ENCODE data around the gene SDHD.
"Not testable (repeated sequence)": the region's sequence is repeated elsewhere in the genome, so short reads cannot be mapped to it uniquely, and the experiment has no call there.

Gene SDHD

DNA sequence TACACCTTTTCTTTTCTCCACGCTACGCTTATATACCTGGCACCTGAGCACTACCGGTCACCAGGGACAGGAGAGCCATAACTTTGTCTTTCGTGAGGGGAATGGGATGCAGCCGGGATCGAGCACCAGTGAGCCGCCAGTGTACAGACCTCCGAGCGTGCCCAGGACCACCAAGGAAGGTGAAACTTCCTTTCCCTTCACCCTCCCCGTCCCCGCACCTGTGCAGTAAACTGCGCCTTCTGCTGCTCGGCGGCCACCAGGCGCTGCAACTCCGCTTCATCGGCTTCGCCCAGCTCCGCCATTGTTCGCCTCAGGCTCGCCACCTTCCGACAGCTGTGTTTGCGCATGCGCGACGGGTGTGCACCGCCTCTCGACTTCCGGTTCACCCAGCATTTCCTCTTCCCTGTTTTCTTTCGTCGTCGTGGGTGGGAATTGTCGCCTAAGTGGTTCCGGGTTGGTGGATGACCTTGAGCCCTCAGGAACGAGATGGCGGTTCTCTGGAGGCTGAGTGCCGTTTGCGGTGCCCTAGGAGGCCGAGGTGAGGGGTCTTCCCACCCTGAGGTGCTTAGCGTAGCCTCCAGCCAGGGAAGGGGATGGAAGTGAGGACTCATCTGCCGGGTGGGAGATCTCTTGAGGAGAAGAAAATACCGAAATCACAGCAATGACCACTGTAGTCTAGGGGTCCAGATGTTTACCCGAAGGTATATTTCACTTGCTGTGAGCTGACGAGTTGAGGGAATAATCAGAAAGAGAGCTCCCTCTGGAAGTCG lies at the start of gene SDHD, which contains the start of gene TIMM8B:
Gene SDHD (plus strand): TSS at position 452 of the 770 bp plus-strand sequence. CDS start 35 bp downstream, at position 487.
Gene TIMM8B (minus strand): TSS at position 335 of the 770 bp plus-strand sequence. CDS start 33 bp downstream, at position 302.
- DNase-seq: peak; percentile 95

DNA sequence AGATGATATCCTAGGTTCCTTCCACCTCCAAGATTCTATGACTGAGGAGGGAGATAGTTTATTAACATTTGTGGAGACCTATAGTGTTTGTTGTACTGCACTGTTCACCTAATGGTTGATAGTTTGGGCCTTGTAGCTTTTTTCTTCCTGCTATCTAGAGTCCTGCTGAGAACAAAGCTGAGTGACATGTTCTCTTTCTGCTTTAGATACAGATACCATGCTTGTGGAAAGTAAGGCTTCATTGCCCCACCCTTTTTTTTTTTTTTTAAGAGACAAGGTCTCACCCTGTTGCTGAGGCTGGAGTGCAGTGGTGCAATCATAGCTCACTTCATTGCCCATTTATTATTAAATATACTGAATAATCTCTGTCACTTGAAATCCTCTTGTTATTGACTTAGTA lies 49.1 kb upstream of the SDHD start:
- no peak for DNase-seq

DNA sequence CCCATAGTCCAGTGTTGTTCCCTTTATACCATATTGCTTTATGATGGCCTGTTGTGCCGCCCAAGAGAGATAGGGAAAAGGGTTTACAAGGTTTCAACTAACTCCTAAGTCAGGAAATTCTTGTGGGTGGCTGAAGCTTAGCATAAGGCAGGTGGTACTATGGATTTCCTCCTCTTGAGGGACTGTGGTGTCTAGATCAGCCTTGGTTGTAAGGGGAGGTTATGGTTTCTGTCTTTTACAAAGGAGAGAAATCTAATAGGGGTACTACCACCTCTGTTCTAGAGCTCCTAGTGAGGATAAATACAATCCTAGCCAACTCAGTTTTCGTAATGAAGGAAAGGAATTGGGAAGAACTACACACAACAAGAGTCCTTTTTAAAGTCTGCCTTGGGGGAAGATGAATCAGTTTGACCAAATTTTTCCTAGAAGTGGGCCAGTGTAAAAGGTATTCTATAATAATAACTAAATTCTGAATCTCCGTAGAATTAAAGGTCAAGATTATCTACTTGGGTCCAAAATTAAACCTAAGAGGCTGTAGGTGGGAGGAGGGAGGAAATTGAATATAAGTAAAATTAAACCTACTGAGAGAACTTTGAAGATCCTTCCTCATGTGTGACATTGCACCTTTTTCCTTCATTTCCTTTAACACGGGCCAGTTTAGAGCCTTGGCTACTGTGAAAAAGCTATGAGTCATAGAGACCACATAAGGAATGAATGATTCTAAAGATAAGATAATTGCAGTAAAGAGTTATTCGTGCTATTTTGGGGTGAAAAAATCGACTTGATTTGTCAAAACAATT lies 44.3 kb upstream of the SDHD start:
- no peak for DNase-seq

DNA sequence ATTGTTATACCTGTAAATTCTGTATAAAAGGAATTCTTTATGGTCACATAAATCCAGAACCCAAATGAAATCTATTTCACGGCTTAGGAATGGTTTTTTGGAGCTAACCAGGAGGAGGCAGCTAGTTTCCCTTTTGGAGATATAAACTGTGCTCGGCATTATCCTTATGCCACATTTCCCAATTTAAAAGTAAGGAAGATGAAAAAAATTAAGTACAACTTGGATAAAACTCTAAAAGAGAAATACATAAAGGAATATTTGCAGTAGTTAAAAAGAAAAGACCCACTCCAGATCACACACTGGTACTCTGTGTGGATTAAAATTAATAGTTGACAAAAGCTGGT lies 43.7 kb upstream of the SDHD start:
- no peak for DNase-seq

DNA sequence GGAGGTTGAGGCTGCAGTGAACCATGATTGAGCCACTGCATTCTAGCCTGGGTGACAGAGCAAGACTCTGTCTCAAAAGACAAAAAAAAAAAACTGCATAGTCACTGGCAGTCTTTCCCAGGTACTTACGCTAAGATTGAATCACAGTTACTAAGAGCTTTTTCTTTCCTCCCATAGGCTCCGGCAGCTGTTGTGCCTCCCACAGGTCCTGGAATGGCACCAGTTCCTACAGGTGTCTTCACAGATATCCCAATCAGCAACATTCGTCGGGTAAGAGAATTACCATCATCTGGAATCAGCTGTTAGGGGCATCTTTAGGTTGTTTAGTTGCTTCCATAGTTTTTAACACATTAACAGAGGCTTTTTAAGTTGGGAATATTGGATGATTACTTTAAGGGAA lies 41.7 kb upstream of the SDHD start:
- DNase-seq: no peak

DNA sequence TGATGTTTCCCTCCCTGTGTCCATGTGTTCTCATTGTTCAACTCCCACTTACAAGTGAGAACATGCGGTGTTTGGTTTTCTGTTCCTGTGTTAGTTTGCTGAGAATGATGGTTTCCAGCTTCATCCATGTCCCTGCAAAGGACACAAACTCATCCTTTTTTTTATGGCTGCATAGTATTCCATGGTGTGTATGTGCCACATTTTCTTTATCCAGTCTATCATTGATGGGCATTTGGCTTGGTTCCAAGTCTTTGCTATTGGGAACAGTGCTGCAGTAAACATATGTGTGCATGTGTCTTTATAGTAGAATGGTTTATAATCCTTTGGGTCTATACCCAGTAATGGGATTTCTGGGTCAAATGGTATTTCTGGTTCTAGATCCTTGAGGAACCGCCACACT lies 40.0 kb upstream of the SDHD start:
- DNase-seq: not testable (repeated sequence)

DNA sequence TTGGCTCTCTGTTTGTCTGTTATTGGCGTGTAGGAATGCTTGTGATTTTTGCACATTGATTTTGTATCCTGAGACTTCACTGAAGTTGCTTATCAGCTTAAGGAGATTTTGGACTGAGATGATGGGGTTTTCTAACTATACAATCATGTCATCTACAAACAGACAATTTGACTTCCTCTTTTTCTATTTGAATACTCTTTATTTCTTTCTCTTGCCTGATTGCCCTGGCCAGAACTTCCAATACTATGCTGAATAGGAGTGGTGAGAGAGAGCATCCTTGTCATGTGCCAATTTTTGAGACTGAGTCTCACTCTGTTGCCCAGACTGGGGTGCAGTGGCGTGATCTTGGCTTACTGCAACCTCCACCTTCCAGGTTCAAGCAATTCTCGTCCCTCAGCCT lies 38.4 kb upstream of the SDHD start:
- not testable (repeated sequence) for DNase-seq

DNA sequence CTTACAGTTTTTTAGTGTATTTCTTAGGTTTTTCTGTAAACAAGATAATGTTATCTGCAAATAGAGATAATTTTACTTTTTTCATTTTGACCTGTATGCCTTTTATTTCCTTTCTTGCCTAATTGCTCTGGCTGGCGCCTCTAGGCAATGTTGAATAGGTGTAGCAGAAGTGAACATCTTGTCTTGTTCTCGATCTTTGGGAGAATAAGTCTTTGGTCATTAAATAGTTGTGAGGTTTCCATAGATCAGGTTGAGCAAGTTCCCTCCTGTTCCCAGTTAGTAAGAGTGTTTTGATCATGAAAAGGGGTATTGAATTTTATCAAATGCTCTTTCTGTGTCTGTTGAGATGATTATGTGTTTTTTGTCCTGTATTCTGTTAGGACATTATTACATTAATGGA lies 36.9 kb upstream of the SDHD start:
- no peak for DNase-seq

DNA sequence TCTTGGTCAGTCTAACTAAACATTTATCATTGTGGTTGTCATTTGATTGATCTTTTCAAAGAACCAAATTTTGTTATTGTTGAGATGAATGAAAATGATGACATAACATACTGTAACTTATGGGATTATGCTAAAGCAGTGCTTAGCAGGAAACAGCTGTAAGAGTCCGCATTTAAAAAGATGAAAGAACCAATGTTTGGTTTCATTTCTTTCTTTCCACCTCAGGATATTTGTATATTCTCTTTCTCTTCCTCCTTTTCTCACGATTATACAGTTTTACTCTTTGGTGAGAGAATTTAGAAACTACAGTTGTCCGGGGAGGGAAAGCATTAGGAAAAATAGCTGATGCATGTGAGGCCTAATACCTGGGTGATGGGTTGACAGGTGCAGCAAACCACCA lies 36.0 kb upstream of the SDHD start:
- no peak for DNase-seq

DNA sequence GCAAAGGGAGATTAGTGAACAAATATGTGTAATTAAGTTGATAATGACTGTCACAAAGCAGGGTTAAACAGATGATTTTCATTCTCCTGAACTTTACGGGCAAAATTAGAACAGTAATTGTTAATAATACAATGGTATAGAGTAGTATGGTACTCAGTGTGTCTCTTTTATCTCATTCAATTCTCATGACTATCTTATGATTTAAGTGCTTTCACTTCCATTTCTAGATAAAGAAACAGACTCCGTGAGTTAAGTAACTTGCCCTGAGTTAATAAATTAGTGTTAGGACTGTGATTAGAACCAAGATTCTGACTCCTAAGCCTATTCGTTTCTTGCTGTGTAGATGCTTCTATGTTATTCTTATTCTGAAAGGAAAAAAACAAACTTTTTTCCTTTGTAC lies 34.9 kb upstream of the SDHD start:
- DNase-seq: no peak

DNA sequence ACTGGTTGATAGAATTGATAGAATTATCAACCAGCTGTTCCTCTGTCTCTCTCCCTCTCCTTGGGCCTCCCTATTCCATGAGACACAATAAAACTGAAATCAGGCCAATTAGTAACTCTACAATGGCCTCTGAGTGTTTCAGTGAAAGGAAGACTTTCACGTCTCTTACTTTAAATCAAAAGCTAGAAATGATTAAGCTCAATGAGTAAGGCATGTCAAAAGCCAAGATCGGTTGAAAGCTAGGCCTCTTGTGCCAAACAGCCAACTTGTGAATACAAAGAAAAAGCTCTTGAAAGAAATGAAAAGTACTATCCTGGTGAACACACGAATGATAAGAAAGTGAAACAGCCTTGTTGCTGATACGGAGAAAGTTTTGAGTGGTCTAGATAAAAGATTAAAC lies 29.5 kb upstream of the SDHD start:
- DNase-seq: no peak

DNA sequence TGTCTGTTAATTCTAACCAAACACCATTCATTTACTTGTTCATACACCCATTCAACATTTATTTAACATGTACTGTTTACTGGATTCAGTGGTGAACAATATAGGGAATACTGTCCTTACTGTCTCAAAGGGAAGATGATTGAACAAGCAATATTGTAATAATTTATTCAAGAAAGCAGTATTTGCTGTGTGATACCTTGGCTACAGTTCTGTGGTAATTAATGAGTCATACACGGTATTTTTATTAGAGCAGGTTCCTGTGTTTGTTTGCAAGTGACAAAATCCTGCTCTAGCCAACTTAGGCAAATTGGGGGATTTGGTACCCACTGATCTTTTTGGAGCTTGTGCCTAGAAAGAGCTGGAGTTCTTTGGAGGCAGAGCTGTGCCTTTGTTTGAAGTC lies 28.6 kb upstream of the SDHD start:
- no peak for DNase-seq

DNA sequence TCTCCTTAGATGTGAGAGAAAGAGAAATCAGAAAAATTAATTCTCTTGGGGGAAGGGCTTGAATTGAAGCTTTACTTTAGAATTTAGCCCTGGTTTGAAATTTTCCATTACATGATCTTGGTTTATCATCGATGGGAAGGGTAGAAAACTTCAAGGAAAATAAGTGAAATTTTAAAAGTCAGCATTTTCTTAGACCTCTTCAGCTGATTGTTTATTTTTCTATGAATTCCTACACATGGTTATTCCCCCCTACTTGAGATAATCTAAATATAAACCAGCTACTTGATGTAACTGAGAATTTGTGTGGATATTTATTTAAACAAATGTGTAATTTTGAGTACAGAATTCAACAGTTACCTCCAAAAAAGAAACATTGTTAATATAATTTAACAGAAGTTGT lies 23.8 kb upstream of the SDHD start:
- no peak for DNase-seq

DNA sequence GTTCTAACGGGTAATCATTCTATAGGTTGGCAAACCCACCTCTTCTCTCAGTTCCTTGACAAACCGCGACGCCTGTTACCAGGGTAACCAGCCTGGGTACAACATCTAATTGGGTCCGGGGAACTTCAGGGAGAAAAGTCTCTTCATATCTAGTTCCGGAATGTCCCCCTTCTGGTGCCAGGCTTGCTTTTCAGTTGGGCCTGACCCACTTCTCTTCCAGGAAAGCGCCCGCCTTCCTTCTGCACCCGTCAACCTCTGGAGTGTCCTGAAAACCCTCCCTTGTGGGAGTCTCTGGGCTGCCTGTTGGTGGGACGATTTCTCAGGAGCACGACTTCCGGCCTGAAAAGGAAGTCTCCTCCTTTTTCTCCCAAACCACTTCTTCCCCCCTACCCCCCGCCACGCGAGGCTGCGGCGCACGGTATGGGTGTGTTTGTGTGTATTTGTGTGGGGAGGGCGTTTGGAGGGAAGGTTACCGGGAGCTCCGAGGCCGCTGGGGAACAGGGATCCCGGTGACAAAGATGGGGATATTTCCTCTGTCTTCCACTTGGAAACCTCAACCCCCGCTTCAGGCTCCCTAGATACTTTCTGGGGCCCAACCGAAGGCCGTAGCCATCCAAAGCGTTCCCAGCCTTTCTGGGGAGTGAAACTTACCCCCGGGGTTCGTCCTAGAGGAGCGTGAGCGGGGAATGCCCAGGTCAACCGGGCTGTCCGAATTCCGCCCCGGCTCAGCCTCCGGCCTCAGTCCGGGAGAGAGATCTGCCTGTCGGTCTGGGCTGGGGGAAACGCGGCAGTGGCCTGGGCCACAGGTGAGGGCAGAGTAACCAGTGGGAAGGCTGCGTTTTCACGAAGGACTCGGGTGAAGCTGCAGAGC lies 12.5 kb upstream of the SDHD start, which contains the start of the genes NKAPD1 and PIH1D2:
Gene NKAPD1 (plus strand): TSS at position 359 of the 871 bp plus-strand sequence. CDS start 1,276 bp downstream, outside the sequence.
Gene PIH1D2 (minus strand): TSS at position 77 of the 871 bp plus-strand sequence. CDS start 843 bp downstream, outside the sequence.
- peak; percentile 88 for DNase-seq

DNA sequence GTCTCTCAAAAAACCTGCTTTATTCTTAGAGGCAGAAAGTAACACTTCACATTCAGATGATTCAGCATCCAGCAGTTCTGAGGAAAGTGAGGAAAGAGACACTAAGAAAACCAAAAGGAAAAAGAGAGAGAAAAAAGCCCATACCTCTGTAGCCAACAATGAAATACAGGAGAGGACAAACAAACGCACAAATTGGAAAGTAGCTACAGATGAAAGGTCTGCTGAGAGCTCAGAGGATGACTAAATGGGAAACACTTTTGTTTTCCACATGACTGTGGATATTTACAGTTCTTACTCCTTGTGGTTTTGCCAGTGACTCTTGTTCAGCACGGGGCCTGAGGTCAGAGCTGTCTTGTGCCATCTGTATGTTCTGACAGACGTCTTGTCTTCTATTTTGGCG lies 3.9 kb upstream of the SDHD start:
- no peak for DNase-seq

DNA sequence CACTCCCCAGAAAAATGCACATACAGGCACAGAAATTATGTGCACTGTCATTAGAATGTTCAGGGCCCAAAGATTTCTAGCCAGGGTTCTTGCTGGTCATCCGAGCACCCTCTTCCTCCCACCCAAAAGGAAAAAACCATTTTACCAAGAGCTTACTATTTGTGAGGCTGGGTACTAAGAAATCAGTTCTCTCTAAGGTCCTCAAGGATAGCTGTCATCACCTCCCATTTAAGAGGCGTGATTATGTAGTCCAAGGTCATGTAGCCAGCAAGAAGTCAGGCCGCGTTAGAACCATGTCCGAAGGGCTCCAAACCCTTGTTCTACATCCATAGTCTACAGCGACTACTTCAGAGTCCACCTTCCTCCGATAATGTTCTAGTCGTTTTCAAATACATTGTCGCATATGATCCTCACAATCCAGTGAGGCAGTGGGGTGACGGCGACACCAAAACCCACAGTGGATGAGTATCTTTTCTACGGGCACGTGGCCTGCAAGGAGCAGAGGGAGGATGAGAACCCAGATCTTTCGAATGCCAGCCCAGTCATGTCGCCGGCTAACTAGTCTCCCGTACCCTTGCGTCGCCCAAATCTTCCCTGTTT lies 751 bp upstream of the SDHD start:
- DNase-seq: no peak

DNA sequence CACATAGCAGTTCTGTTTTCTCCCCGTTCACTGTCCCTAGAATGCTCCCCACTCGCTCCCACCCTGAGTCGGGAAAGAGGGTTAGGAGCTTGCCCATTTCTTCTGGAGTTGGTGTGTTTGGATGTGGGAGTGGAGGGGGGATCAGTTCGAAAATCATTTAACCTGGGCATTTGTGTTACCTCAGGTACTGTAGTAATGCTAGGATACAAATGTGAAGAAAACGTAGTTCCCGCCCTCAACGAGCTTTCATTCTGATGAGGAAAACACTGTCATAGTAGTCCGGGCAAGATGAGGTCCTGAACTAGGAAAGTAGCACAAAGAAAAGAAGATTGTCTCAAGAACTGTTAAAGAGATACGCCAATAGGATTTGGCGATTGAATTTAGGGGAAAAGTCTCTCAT lies 539 bp downstream of the SDHD start:
- DNase-seq: no peak

DNA sequence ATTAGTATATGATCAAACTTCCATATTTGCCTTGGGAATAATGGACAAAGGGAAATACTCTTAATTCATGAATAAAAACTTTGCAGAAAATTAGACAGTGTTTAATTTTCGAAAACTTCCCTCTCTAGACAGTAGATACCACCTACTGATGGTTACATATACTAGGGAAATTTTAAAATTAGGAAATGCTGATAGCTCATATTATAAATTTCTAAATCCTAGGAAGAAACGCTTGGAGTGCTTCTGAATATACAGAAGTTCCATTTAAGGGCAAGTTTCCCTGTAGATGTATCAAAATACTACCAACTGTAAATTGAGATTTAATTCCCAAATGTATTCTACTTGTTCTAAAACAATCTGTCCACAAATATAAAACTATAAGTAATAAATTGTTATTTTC lies 8.6 kb downstream of the SDHD start:
- not testable (repeated sequence) for DNase-seq

DNA sequence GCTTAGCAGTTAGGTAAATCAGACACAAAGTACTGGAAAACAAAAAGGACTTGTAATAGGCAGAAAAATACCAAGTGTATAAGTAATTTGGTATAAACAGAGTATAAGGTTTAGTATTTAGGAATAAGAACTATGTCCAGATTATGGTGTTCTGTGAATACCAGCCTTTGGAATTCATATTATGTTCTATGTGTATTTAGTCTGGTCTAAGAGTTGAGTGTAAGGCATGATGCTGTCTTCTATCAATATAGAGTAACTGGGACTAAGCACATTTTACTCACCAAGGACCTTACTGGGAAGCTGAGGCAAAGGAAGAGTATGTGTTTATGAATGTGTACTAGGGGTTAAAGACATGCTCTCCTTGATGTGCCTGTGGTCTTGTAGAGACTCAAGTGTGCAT lies 9.5 kb downstream of the SDHD start:
- DNase-seq: no peak

DNA sequence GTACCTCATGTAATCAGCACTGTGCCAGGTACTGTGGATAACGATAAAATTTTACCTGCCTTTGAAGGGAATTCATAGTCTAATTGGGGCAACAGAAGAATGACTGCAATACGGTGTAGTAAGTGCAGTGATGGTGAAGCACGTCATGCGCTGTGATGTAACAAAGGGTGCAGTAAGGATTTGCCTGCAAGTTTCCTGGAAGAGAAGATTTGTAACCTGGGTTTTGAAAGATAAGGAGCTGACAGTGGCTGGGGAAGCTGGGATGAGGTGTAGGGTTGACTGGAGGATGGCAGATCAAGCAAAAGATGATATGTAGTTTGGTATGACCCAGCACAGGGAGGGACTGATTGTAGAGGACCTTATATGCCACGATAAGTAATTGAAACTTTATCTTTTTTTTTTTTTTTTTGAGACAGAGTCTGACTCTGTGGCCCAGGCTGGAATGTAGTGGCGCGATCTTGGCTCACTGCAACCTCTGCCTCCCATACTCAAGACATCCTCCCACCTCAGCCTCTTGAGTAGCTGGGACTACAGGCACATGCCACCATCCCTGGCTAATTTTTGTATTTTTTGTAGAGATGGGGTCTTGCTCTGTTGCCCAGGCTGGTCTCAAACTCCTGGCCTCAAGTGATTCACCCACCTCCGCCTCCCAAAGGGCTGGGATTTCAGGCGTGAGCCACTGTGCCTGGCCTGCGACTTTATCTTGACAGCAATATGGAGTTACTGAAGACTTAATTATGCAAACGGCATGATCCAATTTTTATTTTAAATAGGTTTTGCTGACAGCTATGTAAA lies 11.3 kb downstream of the SDHD start:
- no peak for DNase-seq

DNA sequence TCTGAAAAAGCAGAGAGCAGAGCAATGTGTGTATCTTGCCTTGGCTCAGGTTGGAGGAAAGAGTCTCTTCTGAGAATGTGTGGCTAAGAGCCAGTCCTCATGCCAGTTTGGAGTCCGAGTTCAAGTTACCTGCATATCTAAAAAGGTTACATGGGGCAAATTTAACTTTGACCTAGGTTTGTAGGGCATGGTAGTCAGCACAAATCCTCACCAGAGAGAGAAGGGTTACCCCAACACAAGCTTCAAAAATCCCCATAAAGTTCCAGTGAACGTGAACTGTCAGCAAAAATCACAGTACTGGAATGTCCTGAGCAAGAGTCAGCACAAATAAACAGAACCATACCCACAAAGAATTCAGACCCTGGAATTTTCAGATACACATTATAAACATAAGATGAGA lies 13.8 kb downstream of the SDHD start:
- no peak for DNase-seq

DNA sequence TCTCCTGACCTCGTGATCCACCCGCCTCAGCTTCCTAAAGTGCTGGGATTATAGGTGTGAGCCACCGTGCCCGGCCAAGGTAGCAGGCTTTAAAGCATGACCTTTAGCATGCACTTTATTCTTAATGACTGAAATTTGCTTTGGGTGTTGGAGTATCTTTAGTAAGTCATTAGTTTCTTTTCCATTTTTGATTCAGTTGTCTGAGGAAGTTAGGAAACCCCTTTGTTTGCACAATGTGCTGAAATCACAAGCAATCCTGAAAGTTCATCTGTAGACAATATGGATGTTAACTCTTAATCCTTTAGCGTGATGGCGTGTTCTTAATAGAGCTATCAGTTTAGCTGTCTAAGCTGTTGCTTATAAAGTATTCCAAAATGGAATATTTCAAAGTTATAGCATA lies 16.8 kb downstream of the SDHD start:
- no peak for DNase-seq
